Mesendoderm (in vitro differentiated cells): Measurements from ENCODE around the gene ANO2.

ENCODE experiments used
- DNase-seq: peaks from one replicate; pipeline ENCODE4 v3.0.0; 2013
- H2AK5ac ChIP-seq: 2 replicates; pipeline ENCODE4 v1.6.1; 2013; ENCODE audit warnings: low read length, inconsistent platforms
- H2BK120ac ChIP-seq: 2 replicates; pipeline ENCODE4 v1.6.1; 2013; ENCODE audit warnings: low read depth, mild to moderate bottlenecking, low read length, moderate library complexity, mixed read lengths
- H2BK15ac ChIP-seq: replicated peaks from 2 replicates; pipeline ENCODE4 v1.6.1; 2013; ENCODE audit warnings: low read depth, mild to moderate bottlenecking, moderate library complexity
- H2BK5ac ChIP-seq: 2 replicates; pipeline ENCODE4 v1.6.1; 2013; ENCODE audit warnings: low read length, inconsistent platforms
- H3K18ac ChIP-seq: 2 replicates; pipeline ENCODE4 v1.6.1; 2013; ENCODE audit warnings: mild to moderate bottlenecking, low read length, mixed read lengths
- H3K23ac ChIP-seq: one replicate; pipeline ENCODE4 v1.6.1; 2013; ENCODE audit warnings: low read length
- H3K27ac ChIP-seq: 2 replicates; pipeline ENCODE4 v1.5.1; 2013; ENCODE audit warnings: low read depth, mild to moderate bottlenecking, inconsistent platforms, low read length, moderate library complexity
- H3K27me3 ChIP-seq: 2 replicates; pipeline ENCODE4 v1.6.1; 2013; ENCODE audit warnings: low read length, control low read depth, mild to moderate bottlenecking, inconsistent platforms; ENCODE audit not compliant: insufficient read depth, poor library complexity
- H3K36me3 ChIP-seq: 2 replicates; pipeline ENCODE4 v1.6.1; 2013; ENCODE audit warnings: low read length, inconsistent platforms; ENCODE audit not compliant: control insufficient read depth, insufficient read depth
- H3K4ac ChIP-seq: one replicate; pipeline ENCODE4 v1.6.1; 2013; ENCODE audit warnings: low read depth, mild to moderate bottlenecking, low read length, moderate library complexity
- H3K4me1 ChIP-seq: 2 replicates; pipeline ENCODE4 v1.6.1; 2013; ENCODE audit warnings: low read depth, low read length, inconsistent platforms; ENCODE audit not compliant: control insufficient read depth
- H3K4me2 ChIP-seq: 2 replicates; pipeline ENCODE4 v1.6.1; 2013; ENCODE audit warnings: low read length
- H3K4me3 ChIP-seq: 2 replicates; pipeline ENCODE4 v1.5.1; 2013; ENCODE audit warnings: mild to moderate bottlenecking, low read length
- H3K56ac ChIP-seq: one replicate; pipeline ENCODE4 v1.6.1; 2013; ENCODE audit warnings: low read length
- H3K79me1 ChIP-seq: 2 replicates; pipeline ENCODE4 v1.6.1; 2013; ENCODE audit warnings: low read length, inconsistent platforms
- H3K79me2 ChIP-seq: 2 replicates; pipeline ENCODE4 v1.6.1; 2013; ENCODE audit warnings: mild to moderate bottlenecking, low read length; ENCODE audit not compliant: control insufficient read depth, insufficient read depth
- H3K9ac ChIP-seq: 2 replicates; pipeline ENCODE4 v1.6.1; 2013; ENCODE audit warnings: low read length, inconsistent platforms
- H4K5ac ChIP-seq: one replicate; pipeline ENCODE4 v1.6.1; 2013; ENCODE audit warnings: low read length
- H4K8ac ChIP-seq: one replicate; pipeline ENCODE4 v1.6.1; 2013; ENCODE audit warnings: low read depth, mild to moderate bottlenecking, control low read depth, low read length, moderate library complexity
- WGBS: extraction: QIAGEN DNeasy Blood & Tissue Kit; methylation state at CpG from one replicate; pipeline ENCODE4 v1.1.7; 2013; ENCODE audit warnings: low lambda C conversion rate, missing lambda C conversion rate; ENCODE audit not compliant: insufficient coverage; ENCODE audit errors: extremely low coverage; 5-methylcytosine and 5-hydroxymethylcytosine counted together

The ANO2 gene

DNA sequence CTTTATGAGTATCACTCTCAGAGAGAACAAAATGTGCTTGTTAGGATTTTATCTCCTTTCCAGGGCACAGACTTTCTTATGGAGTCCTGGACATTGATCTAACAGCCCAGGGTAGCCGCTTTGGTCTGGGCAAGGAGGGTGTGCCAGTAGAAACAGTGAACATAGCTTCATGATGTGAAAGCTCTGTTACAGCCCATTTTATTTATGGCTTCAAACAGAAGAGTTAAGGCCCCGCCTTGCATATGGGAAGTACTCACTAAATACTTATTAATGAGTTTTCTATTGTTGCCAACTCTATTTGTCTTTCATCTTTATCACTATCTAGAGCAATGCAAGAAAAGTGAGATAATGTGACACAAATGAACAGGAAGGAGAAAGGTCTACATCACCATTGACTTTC lies 312.6 kb downstream of the ANO2 start:
- Histone ChIP-seq H3K18ac (no peak overlapping the region), H4K8ac (no peak overlapping the region), H3K4me1 (peaks cover 6% of the 10 kb centered on the region), H3K9ac (no peak overlapping the region), H3K79me1 (no peaks in the 10 kb centered on the region), H2AK5ac (no peak overlapping the region), H3K4me2 (no peak overlapping the region), H3K36me3 (no peaks in the 10 kb centered on the region), H3K4me3 (no peak overlapping the region), H4K5ac (no peak overlapping the region), H3K27ac (no peak overlapping the region), H3K23ac (no peak overlapping the region), H2BK15ac (no peak overlapping the region), H3K56ac (no peak overlapping the region), H3K4ac (no peak overlapping the region), H3K79me2 (no peaks in the 10 kb centered on the region), H2BK120ac (no peak overlapping the region), H3K27me3 (no peaks in the 10 kb centered on the region), H2BK5ac (no peak overlapping the region)
- DNase-seq: no peak
- WGBS: no CpG with 5 or more reads among the region's 2 CpGs

DNA sequence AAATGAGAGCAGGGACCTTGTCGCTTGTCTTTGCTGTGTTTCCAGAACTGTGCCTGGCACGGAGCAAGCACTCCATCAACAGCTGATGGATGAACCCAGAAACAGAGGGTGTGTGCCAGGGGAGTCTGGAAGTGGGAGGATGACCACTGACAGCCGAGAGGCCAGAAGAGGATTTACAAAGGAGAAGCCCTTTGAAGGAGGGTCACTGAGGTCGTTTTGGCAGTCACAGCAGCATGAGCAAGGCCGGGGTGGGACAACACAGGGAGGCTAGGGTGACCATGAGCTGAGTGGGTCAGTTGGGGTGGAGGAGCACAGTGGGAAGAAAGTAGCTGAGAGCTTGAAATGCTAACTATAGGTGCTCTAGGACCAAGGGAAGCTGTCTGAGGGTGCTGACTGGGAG lies 313.6 kb downstream of the ANO2 start:
- Histone ChIP-seq H3K79me1 (no peaks in the 10 kb centered on the region), H3K4me3 (no peak overlapping the region), H2BK5ac (no peak overlapping the region), H3K4me1 (peaks cover 6% of the 10 kb centered on the region), H3K23ac (no peak overlapping the region), H3K4ac (no peak overlapping the region), H3K79me2 (no peaks in the 10 kb centered on the region), H3K56ac (no peak overlapping the region), H4K5ac (no peak overlapping the region), H2AK5ac (no peak overlapping the region), H3K27me3 (no peaks in the 10 kb centered on the region), H3K9ac (no peak overlapping the region), H3K36me3 (no peaks in the 10 kb centered on the region), H3K18ac (no peak overlapping the region), H4K8ac (no peak overlapping the region), H3K27ac (no peak overlapping the region), H2BK15ac (no peak overlapping the region), H2BK120ac (no peak overlapping the region), H3K4me2 (no peak overlapping the region)
- no CpG with 5 or more reads among the region's 5 CpGs for WGBS
- DNase-seq: no peak

DNA sequence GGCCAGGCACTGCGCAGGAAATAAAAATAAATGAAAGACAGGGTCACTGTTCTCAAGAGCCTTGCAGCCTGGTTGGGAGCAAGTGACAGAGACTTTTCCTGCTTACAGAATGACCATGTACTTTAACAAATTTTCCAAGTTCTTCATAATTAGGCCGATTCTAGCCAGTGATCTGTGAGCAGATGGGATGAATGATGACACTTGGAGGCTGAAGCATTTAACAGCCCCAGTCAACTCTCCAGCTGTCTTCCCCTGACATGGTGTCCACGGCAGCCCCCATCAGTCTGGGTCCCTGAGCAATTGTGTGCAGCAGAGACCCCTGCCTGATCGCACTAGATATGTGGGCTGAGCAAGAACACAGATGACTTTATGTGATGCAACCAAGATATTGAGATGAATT lies 314.3 kb downstream of the ANO2 start:
- no peak for DNase-seq
- no peak overlapping the region for H3K23ac ChIP-seq

DNA sequence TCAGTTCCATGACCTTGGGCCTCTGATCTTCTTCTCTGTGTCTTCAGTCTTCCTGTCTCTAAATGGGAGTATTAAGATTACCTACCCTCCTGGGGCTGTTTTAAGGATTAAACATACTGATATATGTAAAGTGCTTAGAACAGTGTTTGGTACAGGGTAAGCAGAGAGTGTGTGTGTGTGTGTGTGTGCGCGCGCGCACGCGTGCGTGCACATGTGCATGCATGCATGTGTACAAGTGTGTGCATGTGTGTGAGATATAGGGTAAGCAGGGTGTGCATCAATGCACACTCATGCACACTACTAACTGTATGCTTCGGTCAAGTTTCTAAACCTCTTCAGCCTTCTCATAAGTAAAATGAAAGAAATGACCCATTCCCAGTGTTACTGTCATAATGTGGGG lies 316.6 kb downstream of the ANO2 start:
- Histone ChIP-seq H2BK5ac (no peak overlapping the region), H3K79me2 (no peaks in the 10 kb centered on the region), H3K9ac (no peak overlapping the region), H4K8ac (no peak overlapping the region), H2BK15ac (no peak overlapping the region), H3K23ac (no peak overlapping the region), H3K4ac (no peak overlapping the region), H3K79me1 (no peaks in the 10 kb centered on the region), H2BK120ac (no peak overlapping the region), H3K27me3 (no peaks in the 10 kb centered on the region), H3K18ac (no peak overlapping the region), H3K36me3 (no peaks in the 10 kb centered on the region), H3K27ac (no peak overlapping the region), H3K4me3 (no peak overlapping the region), H4K5ac (no peak overlapping the region), H2AK5ac (no peak overlapping the region), H3K56ac (no peak overlapping the region), H3K4me2 (no peak overlapping the region), H3K4me1 (peaks cover under 1% of the 10 kb centered on the region)
- no CpG with 5 or more reads among the region's 8 CpGs for WGBS
- no peak for DNase-seq

More for the DNA sequence above, 314.3 kb downstream of the ANO2 start:
- Histone ChIP-seq H3K4ac (no peak overlapping the region), H3K9ac (no peak overlapping the region), H3K27ac (no peak overlapping the region), H3K4me3 (no peak overlapping the region), H3K4me2 (no peak overlapping the region), H3K27me3 (no peaks in the 10 kb centered on the region), H3K79me1 (no peaks in the 10 kb centered on the region), H3K79me2 (no peaks in the 10 kb centered on the region), H2AK5ac (no peak overlapping the region), H2BK120ac (no peak overlapping the region), H2BK5ac (no peak overlapping the region), H4K5ac (no peak overlapping the region), H3K18ac (no peak overlapping the region), H2BK15ac (no peak overlapping the region), H3K56ac (no peak overlapping the region), H3K4me1 (peaks cover 6% of the 10 kb centered on the region), H3K36me3 (no peaks in the 10 kb centered on the region), H4K8ac (no peak overlapping the region)
- WGBS: no CpG with 5 or more reads among the region's 4 CpGs

DNA sequence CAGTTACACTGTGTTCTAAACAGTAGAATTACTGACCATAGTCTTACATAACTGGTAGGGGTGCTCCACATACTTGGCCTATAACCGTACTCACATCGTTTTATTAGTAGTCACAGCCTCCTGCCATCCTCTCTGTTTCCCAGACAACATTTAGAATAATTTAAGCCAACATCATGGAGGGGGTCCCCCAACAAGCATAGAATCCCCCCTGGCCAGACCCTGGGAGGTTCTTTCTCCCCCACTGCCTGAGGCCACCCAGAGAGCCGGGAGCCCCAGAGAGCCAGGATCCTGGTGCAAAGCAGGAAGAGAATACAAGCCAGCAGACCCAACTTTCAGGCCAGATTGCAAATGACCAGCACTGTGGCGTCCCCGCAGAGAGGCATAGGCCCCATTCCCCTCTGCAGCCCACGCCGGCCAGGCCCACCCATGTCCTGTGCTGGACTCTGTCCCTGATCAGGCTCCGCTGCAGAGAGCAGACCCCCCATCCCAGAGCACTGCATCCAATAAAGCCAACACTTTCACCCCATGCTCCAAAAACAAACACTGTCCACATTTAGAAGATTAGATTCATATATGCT lies 317.9 kb downstream of the ANO2 start:
- H3K23ac ChIP-seq: no peak overlapping the region
- no peak overlapping the region for H2BK5ac ChIP-seq
- H2AK5ac ChIP-seq: no peak overlapping the region
- H3K4ac ChIP-seq: no peak overlapping the region
- no peaks in the 10 kb centered on the region for H3K36me3 ChIP-seq
- no peak overlapping the region for H4K8ac ChIP-seq
- no CpG with 5 or more reads among the region's 8 CpGs for WGBS
- H3K4me2 ChIP-seq: no peak overlapping the region
- H3K4me1 ChIP-seq: no peaks in the 10 kb centered on the region
- no peaks in the 10 kb centered on the region for H3K27me3 ChIP-seq
- no peaks in the 10 kb centered on the region for H3K79me2 ChIP-seq
- H3K4me3 ChIP-seq: no peak overlapping the region
- no peak overlapping the region for H3K9ac ChIP-seq
- no peak overlapping the region for H4K5ac ChIP-seq
- no peak overlapping the region for H3K18ac ChIP-seq
- DNase-seq: no peak
- no peak overlapping the region for H3K27ac ChIP-seq
- no peaks in the 10 kb centered on the region for H3K79me1 ChIP-seq
- no peak overlapping the region for H2BK15ac ChIP-seq
- no peak overlapping the region for H2BK120ac ChIP-seq
- no peak overlapping the region for H3K56ac ChIP-seq

DNA sequence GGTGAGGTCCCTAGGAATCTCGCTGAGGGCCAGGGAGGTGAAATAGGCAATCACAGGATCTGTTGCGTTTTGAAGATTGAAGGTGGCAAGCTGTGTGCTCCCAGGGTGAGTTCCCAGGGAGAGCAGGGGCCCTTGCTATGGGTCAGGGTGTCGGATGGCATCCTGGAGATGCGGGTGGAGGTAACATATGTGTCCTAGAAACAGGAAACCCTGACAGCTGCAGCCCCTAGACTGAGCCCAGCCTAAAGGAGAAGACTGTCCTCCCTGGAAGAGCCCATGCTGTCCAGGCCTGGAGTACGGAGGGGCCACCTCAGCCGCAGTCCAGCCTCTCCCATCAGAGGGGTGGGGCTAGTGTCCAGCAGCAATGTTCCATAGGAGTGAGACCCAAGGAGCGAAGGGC lies 318.9 kb downstream of the ANO2 start:
- Histone ChIP-seq H3K79me1 (no peaks in the 10 kb centered on the region), H3K9ac (no peak overlapping the region), H3K56ac (no peak overlapping the region), H4K5ac (no peak overlapping the region), H2BK15ac (no peak overlapping the region), H3K27ac (no peak overlapping the region), H3K36me3 (no peaks in the 10 kb centered on the region), H3K23ac (no peak overlapping the region), H3K4me1 (no peaks in the 10 kb centered on the region), H2BK5ac (no peak overlapping the region), H2AK5ac (no peak overlapping the region), H2BK120ac (no peak overlapping the region), H3K4ac (no peak overlapping the region), H4K8ac (no peak overlapping the region), H3K4me3 (no peak overlapping the region), H3K27me3 (no peaks in the 10 kb centered on the region), H3K79me2 (no peaks in the 10 kb centered on the region), H3K4me2 (no peak overlapping the region), H3K18ac (no peak overlapping the region)
- WGBS: no CpG with 5 or more reads among the region's 7 CpGs
- DNase-seq: no peak
